ENCODE results near the gene OGFOD1.
A peak's percentile ranks its signal among the peaks of the same experiment; 100 is the strongest.

Gene OGFOD1

GRCh38 chr16:56409195-56409594 lies 42.2 kb upstream of the OGFOD1 start:
- Histone ChIP-seq H3K4me3 (replicated peaks; ENCODE audit: insufficient read depth, low read length) (no peak overlapping the region), H3K27me3 (ENCODE audit: insufficient read depth, poor library complexity, severe bottlenecking) (no peaks in the 10 kb centered on the region), H3K27ac (replicated peaks) (no peak overlapping the region)
- peak in 1 of 2 experiments; percentile 40 for DNase-seq (ENCODE audit: low read depth in 1 of 2, low spot score in 1 of 2)
- TF ChIP-seq GABPA (IDR thresholded peaks at IDR 0.05; ENCODE audit: low read depth): no peak
- no peak for TF ChIP-seq POLR2AphosphoS5 (IDR thresholded peaks at IDR 0.05; ENCODE audit: low read depth)
- TF ChIP-seq SPI1 (IDR thresholded peaks at IDR 0.05; ENCODE audit: borderline replicate concordance, low read depth): no peak
- TF ChIP-seq, protein P1, sequence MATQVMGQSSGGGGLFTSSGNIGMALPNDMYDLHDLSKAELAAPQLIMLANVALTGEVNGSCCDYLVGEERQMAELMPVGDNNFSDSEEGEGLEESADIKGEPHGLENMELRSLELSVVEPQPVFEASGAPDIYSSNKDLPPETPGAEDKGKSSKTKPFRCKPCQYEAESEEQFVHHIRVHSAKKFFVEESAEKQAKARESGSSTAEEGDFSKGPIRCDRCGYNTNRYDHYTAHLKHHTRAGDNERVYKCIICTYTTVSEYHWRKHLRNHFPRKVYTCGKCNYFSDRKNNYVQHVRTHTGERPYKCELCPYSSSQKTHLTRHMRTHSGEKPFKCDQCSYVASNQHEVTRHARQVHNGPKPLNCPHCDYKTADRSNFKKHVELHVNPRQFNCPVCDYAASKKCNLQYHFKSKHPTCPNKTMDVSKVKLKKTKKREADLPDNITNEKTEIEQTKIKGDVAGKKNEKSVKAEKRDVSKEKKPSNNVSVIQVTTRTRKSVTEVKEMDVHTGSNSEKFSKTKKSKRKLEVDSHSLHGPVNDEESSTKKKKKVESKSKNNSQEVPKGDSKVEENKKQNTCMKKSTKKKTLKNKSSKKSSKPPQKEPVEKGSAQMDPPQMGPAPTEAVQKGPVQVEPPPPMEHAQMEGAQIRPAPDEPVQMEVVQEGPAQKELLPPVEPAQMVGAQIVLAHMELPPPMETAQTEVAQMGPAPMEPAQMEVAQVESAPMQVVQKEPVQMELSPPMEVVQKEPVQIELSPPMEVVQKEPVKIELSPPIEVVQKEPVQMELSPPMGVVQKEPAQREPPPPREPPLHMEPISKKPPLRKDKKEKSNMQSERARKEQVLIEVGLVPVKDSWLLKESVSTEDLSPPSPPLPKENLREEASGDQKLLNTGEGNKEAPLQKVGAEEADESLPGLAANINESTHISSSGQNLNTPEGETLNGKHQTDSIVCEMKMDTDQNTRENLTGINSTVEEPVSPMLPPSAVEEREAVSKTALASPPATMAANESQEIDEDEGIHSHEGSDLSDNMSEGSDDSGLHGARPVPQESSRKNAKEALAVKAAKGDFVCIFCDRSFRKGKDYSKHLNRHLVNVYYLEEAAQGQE (IDR thresholded peaks at IDR 0.05; ENCODE audit: insufficient replicate concordance, low read depth): no peak
- no peak for TF ChIP-seq CTCF (IDR thresholded peaks at IDR 0.05; ENCODE audit: insufficient read depth, low read length)

- TF ChIP-seq, protein P1 (IDR thresholded peaks at IDR 0.05; ENCODE audit: insufficient replicate concordance, low read depth): no peak
- no peak for TF ChIP-seq SPI1 (IDR thresholded peaks at IDR 0.05; ENCODE audit: borderline replicate concordance, low read depth)
- no peak for TF ChIP-seq CTCF (IDR thresholded peaks at IDR 0.05; ENCODE audit: insufficient read depth, low read length)
- TF ChIP-seq POLR2AphosphoS5 (IDR thresholded peaks at IDR 0.05; ENCODE audit: low read depth): no peak
- no peak for TF ChIP-seq GABPA (IDR thresholded peaks at IDR 0.05; ENCODE audit: low read depth)
- H3K27me3 ChIP-seq (ENCODE audit: insufficient read depth, poor library complexity, severe bottlenecking): no peaks in the 10 kb centered on the region
- no peak overlapping the region for H3K4me3 ChIP-seq (replicated peaks; ENCODE audit: insufficient read depth, low read length)
- DNase-seq (ENCODE audit: low read depth in 1 of 2, low spot score in 1 of 2): no peak
- no peak overlapping the region for H3K27ac ChIP-seq (replicated peaks)
Measured at GRCh38 chr16:56411123-56411522, 40.2 kb upstream of the OGFOD1 start.

GRCh38 chr16:56411624-56412023 lies 39.7 kb upstream of the OGFOD1 start:
- TF ChIP-seq GABPA (IDR thresholded peaks at IDR 0.05; ENCODE audit: low read depth): no peak
- Histone ChIP-seq H3K27me3 (ENCODE audit: insufficient read depth, poor library complexity, severe bottlenecking) (no peaks in the 10 kb centered on the region), H3K27ac (replicated peaks) (no peak overlapping the region), H3K4me3 (replicated peaks; ENCODE audit: insufficient read depth, low read length) (no peak overlapping the region)
- no peak for DNase-seq (ENCODE audit: low read depth in 1 of 2, low spot score in 1 of 2)

DNA sequence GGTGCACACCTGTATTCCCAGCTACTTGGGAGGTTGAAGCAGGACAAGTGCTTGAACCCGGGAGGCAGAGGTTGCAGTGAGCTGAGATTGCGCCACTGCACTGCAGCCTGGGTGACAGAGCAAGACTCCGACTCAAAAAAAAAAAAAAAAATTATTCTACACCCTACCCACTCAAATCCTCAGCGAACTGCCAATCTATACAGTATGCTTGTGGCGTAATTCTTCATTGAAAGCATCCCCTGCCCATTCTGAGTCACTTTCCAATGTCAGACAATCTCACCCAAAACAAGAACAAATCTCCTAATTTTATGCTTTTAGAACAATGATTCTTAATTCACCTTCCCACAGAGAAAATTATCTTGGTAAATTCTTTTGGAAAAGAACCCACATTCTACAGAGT lies 38.0 kb upstream of the OGFOD1 start:
- Histone ChIP-seq H3K4me3 (replicated peaks; ENCODE audit: insufficient read depth, low read length) (no peak overlapping the region), H3K27me3 (ENCODE audit: insufficient read depth, poor library complexity, severe bottlenecking) (no peaks in the 10 kb centered on the region), H3K27ac (replicated peaks) (no peak overlapping the region)
- TF ChIP-seq POLR2AphosphoS5 (IDR thresholded peaks at IDR 0.05; ENCODE audit: low read depth) (no peak), SPI1 (IDR thresholded peaks at IDR 0.05; ENCODE audit: borderline replicate concordance, low read depth) (no peak), GABPA (IDR thresholded peaks at IDR 0.05; ENCODE audit: low read depth) (no peak)
- no peak for DNase-seq (ENCODE audit: low read depth in 1 of 2, low spot score in 1 of 2)

GRCh38 chr16:56414366-56414765 lies 37.0 kb upstream of the OGFOD1 start:
- DNase-seq (ENCODE audit: low read depth in 1 of 2, low spot score in 1 of 2): no peak
- H3K4me3 ChIP-seq (replicated peaks; ENCODE audit: insufficient read depth, low read length): no peak overlapping the region
- no peaks in the 10 kb centered on the region for H3K27me3 ChIP-seq (ENCODE audit: insufficient read depth, poor library complexity, severe bottlenecking)
- TF ChIP-seq POLR2AphosphoS5 (IDR thresholded peaks at IDR 0.05; ENCODE audit: low read depth) (no peak), CTCF (IDR thresholded peaks at IDR 0.05; ENCODE audit: insufficient read depth, low read length) (no peak), SPI1 (IDR thresholded peaks at IDR 0.05; ENCODE audit: borderline replicate concordance, low read depth) (no peak), GABPA (IDR thresholded peaks at IDR 0.05; ENCODE audit: low read depth) (no peak)
- TF ChIP-seq, protein P1 (IDR thresholded peaks at IDR 0.05; ENCODE audit: insufficient replicate concordance, low read depth): no peak
- H3K27ac ChIP-seq (replicated peaks): no peak overlapping the region
